ENCODE data around the gene P2RY14.

DNA sequence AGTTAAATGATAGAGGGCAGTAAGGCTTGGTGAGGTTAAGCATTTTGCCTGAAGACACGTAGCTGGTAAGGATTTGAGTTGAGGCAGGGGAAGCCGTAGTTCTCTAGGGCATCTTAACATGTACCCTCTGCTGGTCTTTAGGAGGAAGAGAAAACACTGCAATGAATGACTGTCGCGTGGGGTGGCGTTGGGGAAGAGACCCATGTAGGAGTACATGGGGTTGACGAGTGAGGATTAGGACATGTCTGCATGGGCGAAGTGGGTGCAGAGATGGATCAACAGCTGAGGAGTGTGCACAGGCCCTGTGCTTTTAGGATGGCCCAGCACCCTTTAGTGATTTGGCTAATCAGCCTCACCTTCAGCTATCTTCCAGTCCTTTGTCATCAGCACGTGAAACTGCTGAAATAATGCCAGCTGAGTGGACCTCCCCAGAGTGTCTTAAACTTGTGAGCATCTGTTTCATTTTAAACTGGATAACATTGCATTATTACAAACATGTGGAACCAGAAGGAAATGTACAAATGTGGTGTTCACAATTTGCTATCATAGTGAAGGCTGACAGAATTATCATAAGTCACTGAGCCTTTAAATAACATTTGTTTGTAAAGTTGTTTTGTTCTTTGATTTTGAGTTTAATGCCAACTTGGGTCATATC, 15.3 kb downstream of the P2RY14 start:
- TF ChIP-seq CTCF (IDR thresholded peaks at IDR 0.05), result no peak
- no peak for TF ChIP-seq POLR2A (IDR thresholded peaks at IDR 0.05)
